Measurements from ENCODE around the gene CCDC146.
"Not testable (repeated sequence)": the region's sequence is repeated elsewhere in the genome, so short reads cannot be mapped to it uniquely, and the experiment has no call there.

Gene CCDC146

GRCh38 chr7:77155601-77156377 is 33.4 kb downstream of the CCDC146 start:
- DNase-seq: not testable (repeated sequence)

- DNase-seq: not testable (repeated sequence)
Observed at GRCh38 chr7:77157034-77157433, 34.6 kb downstream of the CCDC146 start.

- no peak for DNase-seq
Observed at GRCh38 chr7:77157446-77157845, 35.0 kb downstream of the CCDC146 start.

- DNase-seq: not testable (repeated sequence)
Observed at GRCh38 chr7:77171073-77171472, 48.7 kb downstream of the CCDC146 start.

- not testable (repeated sequence) for DNase-seq
Observed at GRCh38 chr7:77172437-77173172, 50.2 kb downstream of the CCDC146 start.

GRCh38 chr7:77174418-77174817 is 52.0 kb downstream of the CCDC146 start:
- not testable (repeated sequence) for DNase-seq

- not testable (repeated sequence) for DNase-seq
Observed at GRCh38 chr7:77175274-77175800, 52.9 kb downstream of the CCDC146 start.

- not testable (repeated sequence) for DNase-seq
Observed at GRCh38 chr7:77177321-77177904, 55.0 kb downstream of the CCDC146 start.

GRCh38 chr7:77178024-77178423 is 55.6 kb downstream of the CCDC146 start:
- DNase-seq: not testable (repeated sequence)

GRCh38 chr7:77181015-77181595 is 58.7 kb downstream of the CCDC146 start:
- DNase-seq: no peak

- no peak for DNase-seq
Observed at GRCh38 chr7:77181734-77182133, 59.3 kb downstream of the CCDC146 start.

GRCh38 chr7:77182261-77182660 is 59.8 kb downstream of the CCDC146 start:
- DNase-seq: no peak

GRCh38 chr7:77184463-77184862 is 62.0 kb downstream of the CCDC146 start:
- no peak for DNase-seq

- DNase-seq: no peak
Observed at GRCh38 chr7:77184990-77185389, 62.6 kb downstream of the CCDC146 start.

GRCh38 chr7:77185866-77186265 is 63.5 kb downstream of the CCDC146 start:
- DNase-seq: no peak

- DNase-seq: no peak
Observed at GRCh38 chr7:77188731-77189437, 66.5 kb downstream of the CCDC146 start.

- DNase-seq: no peak
Observed at GRCh38 chr7:77197141-77197540, 74.7 kb downstream of the CCDC146 start.

- no peak for DNase-seq
Observed at GRCh38 chr7:77199013-77199966, 76.9 kb downstream of the CCDC146 start, which contains the start of gene FGL2. Gene FGL2 (minus strand): TSS chr7:77199819. CDS start chr7:77199793, 26 bp downstream.

GRCh38 chr7:77200542-77200941 is 78.1 kb downstream of the CCDC146 start:
- no peak for DNase-seq

GRCh38 chr7:77202481-77202976 is 80.1 kb downstream of the CCDC146 start:
- DNase-seq: no peak

GRCh38 chr7:77205706-77206105 is 83.3 kb downstream of the CCDC146 start:
- DNase-seq: no peak

All from NCI-H1105 treated with DMSO at 0.1 percent for 48 hours (cell line).